ENCODE measurements around the gene NHEJ1. TPM values are rescaled to one million over a fixed set of nuclear protein-coding genes. Genes with fewer than 3 reads are reported as not detected.

Gene NHEJ1
- total RNA-seq, 1 experiment from 2014 or later = 20.8 TPM

DNA sequence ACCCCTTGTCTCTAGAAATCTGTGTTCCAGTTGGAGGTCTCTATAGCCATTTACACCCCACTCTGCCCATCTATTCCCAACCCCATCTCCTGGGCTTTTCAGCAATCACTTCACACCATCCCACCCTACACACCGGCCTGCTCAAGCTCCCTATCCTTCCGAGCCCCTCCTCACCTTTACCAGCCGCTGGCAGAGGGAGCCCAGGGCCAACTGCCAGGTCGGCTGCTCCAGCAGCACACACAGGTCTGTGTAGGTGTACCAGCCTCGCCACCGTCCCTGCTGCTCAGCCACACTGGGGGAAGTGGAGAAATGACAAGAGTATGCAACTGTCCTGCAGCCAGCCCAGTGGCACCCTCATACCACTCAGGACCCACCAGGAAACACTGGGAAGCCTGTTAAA, 12.6 kb upstream of the NHEJ1 start:
- H3K23ac ChIP-seq (ENCODE audit: insufficient read length, low read depth, low read length) = no peak overlapping the region
- H4K20me1 ChIP-seq (ENCODE audit: control insufficient read depth, insufficient read depth, insufficient read length) = no peaks in the 10 kb centered on the region
- no peak overlapping the region for H3K18ac ChIP-seq (ENCODE audit: insufficient read length, low read depth, low read length)
- H3K9ac ChIP-seq (ENCODE audit: extremely low read depth, insufficient read length, low read length) = no peak overlapping the region
- no peak for TF ChIP-seq CTCF (conservative IDR thresholded peaks at IDR 0.05)
- Mint-ChIP-seq H3K27me3 (ENCODE audit: low read depth) (no peaks in the 10 kb centered on the region; the same call in 1 of the 2 replicates), H3K36me3 (ENCODE audit: insufficient read depth in 1 of 3, low read depth in 3 of 3) (peaks cover 8 to 26% (median 23%) of the 10 kb centered on the region in 3 experiments), H3K4me3 (no peak overlapping the region; a peak in 1 of 5 replicates), H3K27ac (no peak overlapping the region; a peak in 1 of 7 replicates), H3K4me1 (peaks cover 9 to 13% of the 10 kb centered on the region in 2 experiments), H3K9me3 (no peaks in the 10 kb centered on the region; a peak in 2 of 5 replicates)
- H2BK15ac ChIP-seq (ENCODE audit: low read depth, low read length) = no peak overlapping the region
- no peak overlapping the region for H2BK12ac ChIP-seq (ENCODE audit: insufficient read length, low read depth, low read length)
- H2BK5ac ChIP-seq (ENCODE audit: insufficient read length, low read length) = no peak overlapping the region
- no peaks in the 10 kb centered on the region for H3K79me1 ChIP-seq (ENCODE audit: insufficient read depth, low read depth, low read length, poor library complexity, severe bottlenecking)
- no peak overlapping the region for H2BK20ac ChIP-seq (ENCODE audit: low read depth, low read length, poor library complexity, severe bottlenecking)
- H3T11ph ChIP-seq (ENCODE audit: low read length) = no peak overlapping the region
- no peak for DNase-seq
- peaks cover 16% of the 10 kb centered on the region for H3K23me2 ChIP-seq (ENCODE audit: insufficient read length, low read depth, low read length, poor library complexity, severe bottlenecking)
- H3K27me3 ChIP-seq (ENCODE audit: insufficient read depth, low read length) = no peaks in the 10 kb centered on the region
- H4K91ac ChIP-seq (ENCODE audit: insufficient read length, low read depth, low read length) = no peak overlapping the region
- no peak overlapping the region for H3K56ac ChIP-seq (ENCODE audit: insufficient read length, low read depth, low read length)
- H3K79me2 ChIP-seq (ENCODE audit: insufficient read depth, low read length) = no peaks in the 10 kb centered on the region
- no peak overlapping the region for H3K4ac ChIP-seq (ENCODE audit: low read depth, low read length)
- WGBS (ENCODE audit: extremely low coverage, insufficient read length, low lambda C conversion rate) = no CpG with 5 or more reads among the region's 6 CpGs
- H3K14ac ChIP-seq (ENCODE audit: insufficient read depth, low read length) = no peak overlapping the region
- no peak overlapping the region for H4K5ac ChIP-seq (ENCODE audit: insufficient read length, low read depth, low read length)
- H3K4me1 ChIP-seq (ENCODE audit: insufficient read depth, low read length) = no peaks in the 10 kb centered on the region
- H2BK120ac ChIP-seq (ENCODE audit: low read depth, low read length, poor library complexity, severe bottlenecking) = no peak overlapping the region
- H3K4me2 ChIP-seq (ENCODE audit: insufficient read depth, insufficient read length, low read length) = no peak overlapping the region
- no peak overlapping the region for H2AK5ac ChIP-seq (ENCODE audit: insufficient read length, low read length)
- H4K8ac ChIP-seq (replicated peaks; ENCODE audit: insufficient read length, low read depth, low read length) = no peak overlapping the region
- H2AFZ ChIP-seq (ENCODE audit: low read length) = no peak overlapping the region
- H3K9me3 ChIP-seq (ENCODE audit: control insufficient read depth, low read depth, low read length) = no peaks in the 10 kb centered on the region
- H3K27ac ChIP-seq (ENCODE audit: insufficient read length, low read depth, low read length) = no peak overlapping the region

Measured in H9 (cell line).